ENCODE measurements around the gene ADAMTS12. TPM values are rescaled to one million over a fixed set of nuclear protein-coding genes. Genes with fewer than 3 reads are reported as not detected.
A peak's percentile ranks its signal among the peaks of the same experiment; 100 is the strongest.

The ADAMTS12 gene
- total RNA-seq, 8 experiments from 2014 or later, result 0.80 to 42.7 (median 4.0) TPM

DNA sequence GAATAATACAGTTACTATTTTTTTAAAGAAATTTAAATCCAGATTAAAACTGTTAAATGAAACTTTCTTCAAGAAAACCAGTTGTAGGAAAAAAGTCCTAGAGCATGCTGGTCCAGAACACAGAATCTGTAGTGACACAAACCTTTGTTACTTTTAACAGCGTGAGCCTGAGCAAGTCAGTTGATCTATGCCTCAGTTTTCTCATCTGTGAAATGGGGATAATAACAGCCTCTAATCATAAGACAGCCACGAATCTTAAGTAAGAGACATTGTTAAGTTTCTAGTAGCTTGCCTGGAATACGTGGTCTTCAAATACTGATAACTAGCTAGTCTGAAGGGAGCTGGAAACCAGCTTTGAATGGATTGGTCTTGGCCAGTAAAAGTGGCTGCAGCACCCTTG, 158.6 kb downstream of the ADAMTS12 start:
- 84 to 100% (median 100%) methylated on average over 1 to 3 of the region's 3 CpGs; no CpG with 5 or more reads in 2 of the 10 experiments for WGBS, 10 experiments
- in situ Hi-C loops (cut with MboI; ENCODE audit: low pct_unique_long_range_greater_than_20kb in 2 of 9, low sequenced_read_pairs in 9 of 9, unreplicated experiment in 9 of 9), result no loop called here
- ATAC-seq (replicated peaks in 6 of 8), result no peak
- Histone ChIP-seq H3K27ac (no peak overlapping the region), H3K4me1 (replicated peaks in 1 of 2) (peaks cover 0 to 6% of the 10 kb centered on the region in 2 donors), H3K4me3 (no peak overlapping the region)

DNA sequence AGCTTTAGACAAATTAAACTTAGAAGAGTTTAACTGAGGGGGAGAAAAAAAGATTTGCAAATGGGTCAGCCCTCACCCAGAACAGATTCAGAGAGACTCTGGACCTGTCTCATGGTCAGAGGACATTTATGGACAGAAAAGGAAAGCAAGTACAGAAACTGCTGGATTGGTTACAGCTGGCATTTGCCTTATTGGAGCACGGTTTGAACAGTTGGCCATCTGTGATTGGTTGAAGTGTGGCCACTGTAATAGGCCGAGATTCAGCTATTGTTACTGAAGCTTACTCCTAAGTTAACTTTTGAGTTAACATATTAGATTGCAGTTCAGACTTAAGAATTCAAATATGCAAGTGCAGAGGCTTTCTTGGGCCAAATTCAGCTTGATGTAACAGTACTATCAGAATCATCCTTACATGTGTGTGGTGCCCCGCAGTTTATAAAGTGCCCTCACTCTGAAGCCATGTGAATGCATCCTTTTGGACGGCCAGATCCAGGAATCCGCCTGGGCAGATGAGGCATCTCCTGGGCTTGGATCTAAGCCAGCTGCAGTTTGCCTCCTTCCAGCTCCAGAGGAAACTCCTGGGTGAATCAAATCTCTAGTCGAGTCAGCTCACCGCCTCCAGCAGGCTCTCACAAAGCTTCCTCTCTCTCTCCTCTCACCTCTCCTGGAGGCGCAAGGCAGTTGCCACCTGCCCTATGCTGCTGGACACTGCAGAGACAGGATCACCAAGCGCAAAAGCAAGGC, 165.2 kb downstream of the ADAMTS12 start:
- in situ Hi-C loops (cut with MboI; ENCODE audit: low pct_unique_long_range_greater_than_20kb in 2 of 9, low sequenced_read_pairs in 9 of 9, unreplicated experiment in 9 of 9), result no loop called here
- Histone ChIP-seq H3K4me3 (no peak overlapping the region), H3K27ac (no peak overlapping the region), H3K4me1 (replicated peaks in 1 of 2) (no peaks in the 10 kb centered on the region)
- WGBS, 10 experiments, result 0 to 100% (median 76%) methylated on average over 1 to 7 of the region's 9 CpGs; no CpG with 5 or more reads in 4 of the 10 experiments
- ATAC-seq (replicated peaks in 6 of 8), result peak in 1 of 8 experiments; percentile 62

DNA sequence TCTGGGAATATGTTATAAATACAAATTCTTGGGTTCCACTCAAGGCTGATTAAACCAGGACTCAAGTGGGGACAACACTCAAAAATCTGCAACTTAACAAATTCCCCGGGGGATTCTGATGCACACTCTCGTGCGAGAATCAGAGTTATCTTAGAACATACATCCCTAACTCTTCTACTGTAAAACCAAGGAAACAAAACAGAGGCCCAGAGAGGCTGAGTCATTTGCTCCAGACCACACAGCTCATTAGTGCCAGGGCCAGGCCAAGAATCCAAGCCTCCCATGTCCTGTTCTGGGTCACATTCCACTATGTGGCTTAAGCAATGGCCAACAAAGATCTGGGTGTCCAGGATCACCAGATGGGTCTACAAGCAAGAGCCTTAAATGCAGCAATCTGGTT, 166.0 kb downstream of the ADAMTS12 start:
- no peaks in the 10 kb centered on the region for H3K4me1 ChIP-seq (replicated peaks in 1 of 2)

DNA sequence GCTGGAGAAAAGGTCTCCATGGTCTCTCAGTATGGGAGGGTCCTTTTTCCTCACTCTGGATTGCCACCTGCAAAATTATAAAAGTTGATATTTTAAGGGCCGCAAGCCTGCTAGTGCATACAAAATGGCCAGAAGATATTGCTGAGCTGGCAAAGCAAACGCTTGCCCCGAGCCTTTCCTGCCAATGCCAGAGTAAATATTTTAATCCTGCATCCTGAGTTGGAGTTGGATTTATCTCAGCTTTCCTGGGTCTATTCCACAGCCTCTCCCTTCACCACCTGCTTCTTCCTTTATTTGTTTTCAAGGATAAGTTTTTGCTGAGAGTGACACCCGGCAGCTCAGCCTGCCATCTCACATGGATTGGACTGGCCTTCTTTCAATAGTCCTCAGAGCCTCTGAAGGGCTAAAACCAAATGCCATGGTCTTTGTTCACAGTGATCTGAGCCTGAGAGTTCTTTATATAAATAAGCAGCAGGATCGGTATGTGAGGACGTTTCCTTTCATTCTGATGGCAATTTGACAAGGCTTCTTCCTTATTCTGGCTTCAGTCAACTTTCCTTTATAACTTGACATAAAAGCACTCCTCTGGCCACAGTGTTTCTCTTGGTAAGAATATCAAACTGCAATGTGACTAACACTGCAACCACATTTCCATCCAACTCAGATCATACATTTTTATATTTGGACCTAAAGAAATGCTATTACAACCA, 170.1 kb downstream of the ADAMTS12 start:
- WGBS, 10 experiments, result 16 to 83% (median 59%) methylated on average over 1 to 6 of the region's 6 CpGs; no CpG with 5 or more reads in 2 of the 10 experiments
- no peak overlapping the region for H3K4me3 ChIP-seq
- H3K4me1 ChIP-seq (replicated peaks in 1 of 2), result no peaks in the 10 kb centered on the region
- in situ Hi-C loops (cut with MboI; ENCODE audit: low pct_unique_long_range_greater_than_20kb in 2 of 9, low sequenced_read_pairs in 9 of 9, unreplicated experiment in 9 of 9), result no loop called here
- peak in 2 of 8 experiments; percentile 44 to 62 for ATAC-seq (replicated peaks in 6 of 8)
- no peak overlapping the region for H3K27ac ChIP-seq

More for the DNA sequence above, 166.0 kb downstream of the ADAMTS12 start:
- Histone ChIP-seq H3K27ac (no peak overlapping the region), H3K4me3 (no peak overlapping the region)
- no peak for ATAC-seq (replicated peaks in 6 of 8)
- 48 to 100% (median 97%) methylated on average over 1 to 3 of the region's 3 CpGs; no CpG with 5 or more reads in 4 of the 10 experiments for WGBS, 10 experiments
- in situ Hi-C loops (cut with MboI; ENCODE audit: low pct_unique_long_range_greater_than_20kb in 2 of 9, low sequenced_read_pairs in 9 of 9, unreplicated experiment in 9 of 9), result no loop called here

DNA sequence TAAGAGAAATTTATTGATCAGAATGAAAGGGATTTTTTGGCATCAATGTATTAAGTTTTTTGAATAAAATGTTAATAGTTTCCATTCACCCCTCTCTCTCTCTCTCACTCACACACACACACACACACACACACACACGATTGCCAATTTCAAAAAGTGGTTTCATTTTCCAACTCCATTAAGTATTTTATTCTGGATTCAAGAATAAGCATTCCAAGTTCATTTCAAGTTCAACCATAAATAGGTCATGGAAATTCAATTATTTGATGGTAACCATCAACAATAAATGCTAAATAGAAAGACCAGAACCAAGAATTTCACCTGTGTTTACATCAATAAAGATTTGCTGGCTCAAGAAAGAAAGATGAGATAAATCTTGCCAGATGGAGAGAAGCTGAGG, 171.6 kb downstream of the ADAMTS12 start:
- H3K27ac ChIP-seq, result no peak overlapping the region
- in situ Hi-C loops (cut with MboI; ENCODE audit: low pct_unique_long_range_greater_than_20kb in 2 of 9, low sequenced_read_pairs in 9 of 9, unreplicated experiment in 9 of 9), result no loop called here
- H3K4me3 ChIP-seq, result no peak overlapping the region
- no peaks in the 10 kb centered on the region for H3K4me1 ChIP-seq (replicated peaks in 1 of 2)
- no peak for ATAC-seq (replicated peaks in 6 of 8)
- 20 to 100% (median 86%) methylated on average over 1 of the region's 1 CpG; no CpG with 5 or more reads in 5 of the 10 experiments for WGBS, 10 experiments

DNA sequence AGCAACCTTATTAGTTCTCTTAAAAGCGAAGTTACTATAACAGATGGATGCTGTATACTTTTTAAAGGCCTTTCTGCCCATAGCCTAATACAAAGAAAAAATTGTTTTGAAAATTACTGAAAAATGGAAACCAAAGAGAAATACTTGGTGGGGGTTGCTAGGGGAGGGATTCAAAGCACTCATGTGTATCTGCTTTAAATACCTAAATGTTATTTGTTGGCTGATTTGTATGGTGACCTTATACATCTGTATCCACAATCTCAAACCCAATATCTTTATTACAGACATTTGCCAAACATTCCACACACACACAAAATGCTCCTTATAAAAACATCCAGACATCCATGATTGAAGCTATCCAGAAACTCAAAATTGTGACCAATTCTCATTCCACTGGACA, 172.0 kb downstream of the ADAMTS12 start:
- ATAC-seq (replicated peaks in 6 of 8), result no peak

DNA sequence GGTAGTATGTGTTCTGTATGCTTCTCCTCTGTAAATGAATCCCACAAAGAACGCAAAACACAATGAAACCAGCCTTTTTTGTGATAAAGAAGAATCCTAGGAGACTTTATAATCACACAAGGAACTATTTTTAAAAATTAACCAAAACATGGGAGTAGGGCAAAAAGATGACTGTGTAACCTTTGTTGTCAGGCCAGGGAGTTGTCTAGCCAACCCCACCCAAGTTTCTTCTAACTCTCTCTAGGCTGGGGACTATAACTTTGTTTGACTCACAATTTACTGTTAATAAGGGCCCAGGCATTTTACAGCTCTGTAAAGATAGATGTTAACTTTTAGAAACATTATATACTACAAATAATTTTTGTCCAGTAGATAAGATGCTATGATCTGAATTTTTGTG, 176.1 kb downstream of the ADAMTS12 start:
- no peak overlapping the region for H3K27ac ChIP-seq
- H3K4me3 ChIP-seq, result no peak overlapping the region
- ATAC-seq (replicated peaks in 6 of 8), result peak in 2 of 8 experiments; percentile 54 to 77
- WGBS, 10 experiments, result 14 to 100% (median 71%) methylated on average over 1 of the region's 1 CpG; no CpG with 5 or more reads in 1 of the 10 experiments
- no peaks in the 10 kb centered on the region for H3K4me1 ChIP-seq (replicated peaks in 1 of 2)
- in situ Hi-C loops (cut with MboI; ENCODE audit: low pct_unique_long_range_greater_than_20kb in 2 of 9, low sequenced_read_pairs in 9 of 9, unreplicated experiment in 9 of 9), result no loop called here

More for the DNA sequence above, 172.0 kb downstream of the ADAMTS12 start:
- H3K4me1 ChIP-seq (replicated peaks in 1 of 2), result no peaks in the 10 kb centered on the region
- 78 to 100% (median 100%) methylated on average over 1 of the region's 1 CpG; no CpG with 5 or more reads in 4 of the 10 experiments for WGBS, 10 experiments
- H3K4me3 ChIP-seq, result no peak overlapping the region
- in situ Hi-C loops (cut with MboI; ENCODE audit: low pct_unique_long_range_greater_than_20kb in 2 of 9, low sequenced_read_pairs in 9 of 9, unreplicated experiment in 9 of 9), result no loop called here
- no peak overlapping the region for H3K27ac ChIP-seq

DNA sequence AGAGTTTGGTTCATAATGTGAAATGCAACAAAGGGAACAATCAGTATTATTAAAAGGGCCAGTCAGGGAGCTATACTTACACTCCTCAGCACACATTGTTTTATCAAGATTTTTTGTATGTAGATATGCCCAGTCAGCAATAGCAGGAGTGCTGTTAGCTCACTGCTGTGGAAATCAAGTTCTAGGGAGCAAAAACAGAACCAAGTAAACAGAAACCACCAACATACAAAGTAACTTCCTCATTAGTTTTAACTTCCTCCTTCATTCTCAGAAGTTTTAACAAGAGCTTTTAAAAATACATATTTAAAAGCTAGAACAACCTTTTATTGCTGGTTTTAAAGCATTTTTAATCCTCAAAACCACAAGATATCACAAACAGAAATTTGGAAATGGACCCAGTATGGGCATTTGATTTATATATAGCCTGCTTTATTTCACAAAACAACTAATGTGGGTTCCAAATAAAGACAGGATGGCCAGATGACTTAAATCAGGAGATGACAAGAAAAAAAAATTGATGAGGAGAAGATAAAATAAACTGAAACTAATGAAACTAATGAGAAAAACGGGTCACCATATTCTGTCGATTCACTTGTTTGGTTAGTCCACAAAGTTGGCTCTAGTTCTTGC, 178.5 kb downstream of the ADAMTS12 start:
- WGBS, 10 experiments, result 0 to 68% (median 48%) methylated on average over 1 to 2 of the region's 2 CpGs
- Histone ChIP-seq H3K27ac (no peak overlapping the region), H3K4me3 (no peak overlapping the region), H3K4me1 (replicated peaks in 1 of 2) (no peaks in the 10 kb centered on the region)
- ATAC-seq (replicated peaks in 6 of 8), result no peak
- in situ Hi-C loops (cut with MboI; ENCODE audit: low pct_unique_long_range_greater_than_20kb in 2 of 9, low sequenced_read_pairs in 9 of 9, unreplicated experiment in 9 of 9), result no loop called here

DNA sequence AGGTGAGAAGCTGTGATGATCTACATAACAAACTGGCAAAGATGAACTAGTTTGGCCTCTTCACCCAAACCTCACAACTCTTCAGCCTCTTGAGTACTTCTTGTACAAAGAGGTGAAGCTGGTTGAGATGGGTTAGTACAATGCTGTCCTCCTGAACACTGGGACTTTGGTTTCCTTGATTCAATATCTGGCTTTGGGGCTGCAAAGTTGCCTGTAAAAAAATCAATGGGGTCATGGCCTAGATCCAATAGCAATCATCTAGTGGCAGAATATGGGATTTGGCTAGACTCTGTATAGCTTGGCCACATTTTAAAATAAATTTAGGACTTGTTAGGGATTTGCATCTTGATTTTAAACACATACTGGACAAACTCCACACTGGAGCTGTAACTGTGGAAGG, 179.1 kb downstream of the ADAMTS12 start:
- ATAC-seq (replicated peaks in 6 of 8), result no peak

DNA sequence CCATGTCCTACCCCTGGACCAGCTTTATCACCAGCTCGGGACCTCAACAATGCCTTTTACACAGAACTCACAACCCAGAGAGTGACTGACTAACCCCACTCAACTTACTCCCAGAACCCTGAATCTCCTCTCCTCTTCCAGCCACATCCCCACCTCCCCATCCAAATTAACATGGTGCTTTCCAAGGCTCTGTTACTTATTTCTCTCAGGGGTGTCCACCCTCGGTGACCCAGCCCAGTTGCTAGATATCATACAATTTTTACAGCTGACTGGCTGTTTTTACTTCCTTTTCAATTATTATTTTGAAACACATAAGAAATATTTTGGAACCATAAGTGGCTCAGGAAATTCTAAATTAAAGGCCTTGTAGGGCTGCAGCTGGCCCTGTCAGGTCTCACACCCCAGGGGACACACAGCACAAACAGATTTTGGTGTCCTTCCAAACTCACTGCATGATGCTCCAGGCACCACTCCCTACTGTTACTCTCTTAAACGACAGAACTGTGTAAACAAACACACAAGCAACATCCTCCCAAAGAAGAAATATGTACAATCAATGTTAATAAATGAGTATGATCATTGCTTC, 180.6 kb downstream of the ADAMTS12 start:
- H3K4me3 ChIP-seq, result no peak overlapping the region
- peak in 2 of 8 experiments; percentile 63 to 83 for ATAC-seq (replicated peaks in 6 of 8)
- WGBS, 10 experiments, result 0 to 100% (median 45%) methylated on average over 1 to 3 of the region's 3 CpGs; no CpG with 5 or more reads in 1 of the 10 experiments
- H3K4me1 ChIP-seq (replicated peaks in 1 of 2), result no peaks in the 10 kb centered on the region
- no peak overlapping the region for H3K27ac ChIP-seq
- in situ Hi-C loops (cut with MboI; ENCODE audit: low pct_unique_long_range_greater_than_20kb in 2 of 9, low sequenced_read_pairs in 9 of 9, unreplicated experiment in 9 of 9), result no loop called here

More for the DNA sequence above, 179.1 kb downstream of the ADAMTS12 start:
- in situ Hi-C loops (cut with MboI; ENCODE audit: low pct_unique_long_range_greater_than_20kb in 2 of 9, low sequenced_read_pairs in 9 of 9, unreplicated experiment in 9 of 9), result no loop called here
- no peak overlapping the region for H3K4me3 ChIP-seq
- no peaks in the 10 kb centered on the region for H3K4me1 ChIP-seq (replicated peaks in 1 of 2)
- H3K27ac ChIP-seq, result no peak overlapping the region

DNA sequence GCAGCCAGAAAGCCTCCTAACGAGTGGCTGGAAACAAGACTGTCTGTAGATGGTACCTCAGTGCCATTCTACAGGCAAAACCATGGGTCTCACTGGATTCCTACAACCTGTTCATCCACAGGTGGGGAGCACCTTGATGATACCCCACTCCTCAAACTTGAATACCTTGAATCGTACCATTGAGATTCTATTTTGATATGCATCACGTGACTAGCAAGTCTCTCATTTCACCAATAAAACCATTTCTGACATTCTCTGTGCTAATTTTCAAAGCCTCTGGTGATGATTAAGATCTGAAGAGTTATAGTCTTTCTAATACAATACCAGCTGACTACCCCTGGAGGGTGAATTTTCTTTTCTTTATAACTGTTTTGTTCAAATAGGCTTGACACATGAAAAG, 188.9 kb downstream of the ADAMTS12 start:
- H3K27ac ChIP-seq, result no peak overlapping the region
- 65 to 100% (median 100%) methylated on average over 1 to 3 of the region's 3 CpGs; no CpG with 5 or more reads in 3 of the 10 experiments for WGBS, 10 experiments
- H3K4me1 ChIP-seq (replicated peaks in 1 of 2), result no peaks in the 10 kb centered on the region
- no peak for ATAC-seq (replicated peaks in 6 of 8)
- no peak overlapping the region for H3K4me3 ChIP-seq
- in situ Hi-C loops (cut with MboI; ENCODE audit: low pct_unique_long_range_greater_than_20kb in 2 of 9, low sequenced_read_pairs in 9 of 9, unreplicated experiment in 9 of 9), result no loop called here

DNA sequence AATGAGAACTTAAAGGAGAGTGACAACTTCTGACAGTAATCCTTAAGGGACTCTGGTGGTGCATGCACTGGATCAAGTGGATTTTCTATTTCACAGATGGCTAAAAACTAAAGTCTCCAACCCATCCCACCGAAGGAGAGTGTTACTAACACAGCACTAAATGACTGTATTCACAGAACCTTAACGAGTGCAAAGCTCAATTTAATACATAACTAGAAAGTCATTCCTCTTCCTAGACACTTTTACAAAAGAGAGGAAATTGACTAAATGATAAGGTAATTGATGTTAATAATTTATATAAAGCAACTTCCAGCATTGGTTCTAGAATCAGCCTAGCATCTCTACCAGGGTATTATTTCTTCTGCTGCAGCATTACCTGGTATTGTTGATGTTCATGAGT, 189.8 kb downstream of the ADAMTS12 start:
- H3K27ac ChIP-seq, result no peak overlapping the region
- 77 to 100% (median 87%) methylated on average over 2 of the region's 2 CpGs; no CpG with 5 or more reads in 4 of the 10 experiments for WGBS, 10 experiments
- ATAC-seq (replicated peaks in 6 of 8), result no peak
- H3K4me3 ChIP-seq, result no peak overlapping the region
- H3K4me1 ChIP-seq (replicated peaks in 1 of 2), result no peaks in the 10 kb centered on the region
- in situ Hi-C loops (cut with MboI; ENCODE audit: low pct_unique_long_range_greater_than_20kb in 2 of 9, low sequenced_read_pairs in 9 of 9, unreplicated experiment in 9 of 9), result no loop called here

DNA sequence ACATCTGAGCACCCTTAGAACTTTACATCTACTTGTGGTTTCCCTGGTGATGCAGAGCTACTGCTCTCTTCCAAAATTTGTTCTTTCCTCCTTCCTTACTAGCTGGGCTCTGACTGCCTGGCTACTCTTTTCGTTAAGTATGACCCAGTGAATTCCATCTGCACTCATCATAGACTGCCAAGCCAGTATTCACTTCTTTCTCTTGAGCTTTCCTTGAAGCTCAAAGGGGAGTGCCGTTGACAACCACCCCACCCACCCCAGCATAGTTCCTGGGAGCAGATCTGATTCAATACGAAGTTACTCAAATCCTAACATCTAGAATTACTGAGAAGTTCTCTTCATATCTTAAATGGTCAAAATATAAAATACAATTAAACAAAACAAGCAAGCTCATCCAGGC, 190.5 kb downstream of the ADAMTS12 start:
- ATAC-seq (replicated peaks in 6 of 8), result peak in 2 of 8 experiments; percentile 95 to 97
- WGBS, 10 experiments, result 0 to 100% (median 81%) methylated on average over 1 to 3 of the region's 3 CpGs; no CpG with 5 or more reads in 2 of the 10 experiments
- Histone ChIP-seq H3K27ac (no peak overlapping the region), H3K4me1 (replicated peaks in 1 of 2) (no peaks in the 10 kb centered on the region), H3K4me3 (no peak overlapping the region)
- in situ Hi-C loops (cut with MboI; ENCODE audit: low pct_unique_long_range_greater_than_20kb in 2 of 9, low sequenced_read_pairs in 9 of 9, unreplicated experiment in 9 of 9), result no loop called here

Data from motor neuron (in vitro differentiated cells).